ENCODE measurements around the gene ATP1A3.
A peak's percentile ranks its signal among the peaks of the same experiment; 100 is the strongest.

ATP1A3 gene

GRCh38 chr19:41965106-41965505, 28.9 kb downstream of the ATP1A3 start:
- Histone ChIP-seq H3K9me3 (ENCODE audit: insufficient read depth, low read length) (no peaks in the 10 kb centered on the region), H3K9ac (ENCODE audit: insufficient read length, low read depth) (no peak overlapping the region), H3K4me3 (ENCODE audit: insufficient read length, low read depth) (no peak overlapping the region), H3K36me3 (ENCODE audit: insufficient read depth, insufficient read length, low read length) (no peaks in the 10 kb centered on the region), H3K4me1 (ENCODE audit: insufficient read depth, insufficient read length) (peaks cover 2% of the 10 kb centered on the region), H3K27me3 (ENCODE audit: insufficient read depth, insufficient read length) (no peaks in the 10 kb centered on the region)
- TF ChIP-seq SUZ12 (IDR thresholded peaks at IDR 0.05; ENCODE audit: extremely low read depth, insufficient read depth, insufficient read length), result no peak
- TF ChIP-seq ZNF274 (IDR thresholded peaks at IDR 0.05; ENCODE audit: low read depth, low read length), result no peak
- no peak for TF ChIP-seq YY1 (IDR thresholded peaks at IDR 0.05; ENCODE audit: insufficient read depth, insufficient read length)
- no peak for DNase-seq (ENCODE audit: low read depth, low spot score)

- Histone ChIP-seq H3K4me1 (ENCODE audit: insufficient read depth, insufficient read length) (peaks cover 7% of the 10 kb centered on the region), H3K27me3 (ENCODE audit: insufficient read depth, insufficient read length) (no peaks in the 10 kb centered on the region), H3K9ac (ENCODE audit: insufficient read length, low read depth) (no peak overlapping the region), H3K4me3 (ENCODE audit: insufficient read length, low read depth) (no peak overlapping the region), H3K9me3 (ENCODE audit: insufficient read depth, low read length) (no peaks in the 10 kb centered on the region), H3K36me3 (ENCODE audit: insufficient read depth, insufficient read length, low read length) (peaks cover 12% of the 10 kb centered on the region)
- DNase-seq (ENCODE audit: low read depth, low spot score), result no peak
- TF ChIP-seq ZNF274 (IDR thresholded peaks at IDR 0.05; ENCODE audit: low read depth, low read length) (no peak), YY1 (IDR thresholded peaks at IDR 0.05; ENCODE audit: insufficient read depth, insufficient read length) (no peak)
Observed at GRCh38 chr19:41960973-41961372, 33.1 kb downstream of the ATP1A3 start.

DNA sequence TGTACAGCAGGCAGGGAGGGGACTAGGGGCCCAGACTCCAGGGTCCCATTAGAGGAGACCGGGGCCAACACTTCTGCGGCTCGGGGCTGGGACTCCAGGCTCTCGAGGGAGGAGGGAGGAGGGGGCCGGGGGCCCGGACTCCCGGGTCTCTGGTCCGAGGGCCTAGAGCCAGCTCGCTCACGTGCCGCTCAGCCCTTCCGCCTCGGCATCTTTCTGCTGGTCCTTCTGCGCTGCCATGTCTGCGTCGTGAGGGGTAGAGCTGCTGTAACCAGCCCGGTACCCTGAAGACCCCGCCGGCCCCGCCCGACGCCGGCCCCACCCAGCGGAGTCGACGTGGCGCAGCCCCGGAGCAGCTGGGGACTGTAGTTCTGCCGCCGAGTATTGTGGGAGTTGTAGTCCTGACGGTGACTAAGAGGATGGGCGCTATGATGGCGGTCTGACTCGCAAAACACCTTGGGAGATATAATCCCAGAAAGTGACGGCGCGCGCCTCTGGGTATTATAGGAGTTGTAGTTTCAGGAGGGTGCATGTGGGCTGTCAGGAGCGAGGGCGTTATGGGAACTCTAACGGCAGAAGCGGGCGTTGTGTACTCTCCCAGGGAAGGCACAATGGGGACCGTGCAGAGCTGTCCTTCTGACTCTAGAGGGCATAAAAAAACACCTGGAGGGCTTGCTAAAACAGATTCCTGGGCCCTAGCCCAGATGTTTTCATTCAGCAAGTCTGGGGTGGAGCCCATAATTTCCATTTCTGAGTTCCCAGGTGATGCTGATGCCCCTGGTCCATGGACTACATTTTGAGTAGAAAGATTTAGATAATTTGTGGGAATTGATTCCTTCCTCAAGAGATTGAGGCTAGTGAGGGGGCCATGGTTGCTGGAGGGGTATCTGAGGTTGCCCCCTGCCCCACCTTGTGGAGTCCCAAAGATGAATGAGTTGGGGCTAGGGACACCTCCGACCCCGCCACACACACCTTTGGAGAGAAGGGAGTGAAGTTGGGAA, 34.7 kb downstream of the ATP1A3 start, which contains the start of gene RABAC1:
Gene RABAC1, minus strand, starts transcription at position 266 of the 998 bp plus-strand sequence. Its CDS starts 29 bp downstream, at position 237.
- peaks cover 19% of the 10 kb centered on the region for H3K36me3 ChIP-seq (ENCODE audit: insufficient read depth, insufficient read length, low read length)
- H3K4me1 ChIP-seq (ENCODE audit: insufficient read depth, insufficient read length), result peaks cover 7% of the 10 kb centered on the region
- H3K9ac ChIP-seq (ENCODE audit: insufficient read length, low read depth), result peak within 1 kb of the TSS; percentile 91
- H3K4me3 ChIP-seq (ENCODE audit: insufficient read length, low read depth), result peak within 1 kb of the TSS; percentile 83
- peak; percentile 81 for DNase-seq (ENCODE audit: low read depth, low spot score)
- TF ChIP-seq SUZ12 (IDR thresholded peaks at IDR 0.05; ENCODE audit: extremely low read depth, insufficient read depth, insufficient read length), result no peak
- no peak for TF ChIP-seq ZNF274 (IDR thresholded peaks at IDR 0.05; ENCODE audit: low read depth, low read length)
- peak; percentile 68 for TF ChIP-seq YY1 (IDR thresholded peaks at IDR 0.05; ENCODE audit: insufficient read depth, insufficient read length)
- H3K27me3 ChIP-seq (ENCODE audit: insufficient read depth, insufficient read length), result no peaks in the 10 kb centered on the region
- no peaks in the 10 kb centered on the region for H3K9me3 ChIP-seq (ENCODE audit: insufficient read depth, low read length)

- H3K9me3 ChIP-seq (ENCODE audit: insufficient read depth, low read length), result no peaks in the 10 kb centered on the region
- TF ChIP-seq YY1 (IDR thresholded peaks at IDR 0.05; ENCODE audit: insufficient read depth, insufficient read length) (no peak), SUZ12 (IDR thresholded peaks at IDR 0.05; ENCODE audit: extremely low read depth, insufficient read depth, insufficient read length) (no peak)
- peak overlapping the region; percentile 91 for H3K9ac ChIP-seq (ENCODE audit: insufficient read length, low read depth)
- H3K36me3 ChIP-seq (ENCODE audit: insufficient read depth, insufficient read length, low read length), result peaks cover 19% of the 10 kb centered on the region
- peak overlapping the region; percentile 83 for H3K4me3 ChIP-seq (ENCODE audit: insufficient read length, low read depth)
- H3K4me1 ChIP-seq (ENCODE audit: insufficient read depth, insufficient read length), result peaks cover 7% of the 10 kb centered on the region
- no peaks in the 10 kb centered on the region for H3K27me3 ChIP-seq (ENCODE audit: insufficient read depth, insufficient read length)
- peak; percentile 43 for DNase-seq (ENCODE audit: low read depth, low spot score)
Observed at GRCh38 chr19:41958367-41959055, 35.5 kb downstream of the ATP1A3 start.

GRCh38 chr19:41957838-41958366, 36.1 kb downstream of the ATP1A3 start:
- Histone ChIP-seq H3K36me3 (ENCODE audit: insufficient read depth, insufficient read length, low read length) (peaks cover 19% of the 10 kb centered on the region), H3K4me1 (ENCODE audit: insufficient read depth, insufficient read length) (peaks cover 5% of the 10 kb centered on the region), H3K9me3 (ENCODE audit: insufficient read depth, low read length) (no peaks in the 10 kb centered on the region), H3K27me3 (ENCODE audit: insufficient read depth, insufficient read length) (no peaks in the 10 kb centered on the region), H3K9ac (ENCODE audit: insufficient read length, low read depth) (peak overlapping the region; percentile 91), H3K4me3 (ENCODE audit: insufficient read length, low read depth) (peak overlapping the region; percentile 83)
- DNase-seq (ENCODE audit: low read depth, low spot score), result peak; percentile 75
- TF ChIP-seq SUZ12 (IDR thresholded peaks at IDR 0.05; ENCODE audit: extremely low read depth, insufficient read depth, insufficient read length) (no peak), YY1 (IDR thresholded peaks at IDR 0.05; ENCODE audit: insufficient read depth, insufficient read length) (no peak), ZNF274 (IDR thresholded peaks at IDR 0.05; ENCODE audit: low read depth, low read length) (no peak)

- DNase-seq (ENCODE audit: low read depth, low spot score), result no peak
- H3K4me1 ChIP-seq (ENCODE audit: insufficient read depth, insufficient read length), result peaks cover 5% of the 10 kb centered on the region
- no peaks in the 10 kb centered on the region for H3K27me3 ChIP-seq (ENCODE audit: insufficient read depth, insufficient read length)
- peak overlapping the region; percentile 65 for H3K9ac ChIP-seq (ENCODE audit: insufficient read length, low read depth)
- TF ChIP-seq ZNF274 (IDR thresholded peaks at IDR 0.05; ENCODE audit: low read depth, low read length) (no peak), SUZ12 (IDR thresholded peaks at IDR 0.05; ENCODE audit: extremely low read depth, insufficient read depth, insufficient read length) (no peak), YY1 (IDR thresholded peaks at IDR 0.05; ENCODE audit: insufficient read depth, insufficient read length) (no peak)
- H3K4me3 ChIP-seq (ENCODE audit: insufficient read length, low read depth), result no peak overlapping the region
- peaks cover 19% of the 10 kb centered on the region for H3K36me3 ChIP-seq (ENCODE audit: insufficient read depth, insufficient read length, low read length)
- no peaks in the 10 kb centered on the region for H3K9me3 ChIP-seq (ENCODE audit: insufficient read depth, low read length)
Observed at GRCh38 chr19:41957161-41957837, 36.7 kb downstream of the ATP1A3 start.
